HG03460 (cell line): ENCODE measurements around the gene RPL10A.
"Not testable (repeated sequence)": the region's sequence is repeated elsewhere in the genome, so short reads cannot be mapped to it uniquely, and the experiment has no call there.

Experiments
- ATAC-seq: cut with Tn5 transposase; IDR thresholded peaks from one replicate; pipeline ENCODE4 v1.9.1; 2021; ENCODE audit not compliant: unreplicated experiment

Gene RPL10A

GRCh38 chr6:35468181-35468979 is at the start of gene RPL10A:
TSS of gene RPL10A (plus strand) at chr6:35468401. CDS start at chr6:35468435, 34 bp downstream.
- peak; percentile 74 for ATAC-seq

- no peak for ATAC-seq
Measured at GRCh38 chr6:35419417-35419816, 48.8 kb upstream of the RPL10A start.

- ATAC-seq, result no peak
Measured at GRCh38 chr6:35419961-35420360, 48.2 kb upstream of the RPL10A start.

- no peak for ATAC-seq
Measured at GRCh38 chr6:35425284-35425683, 42.9 kb upstream of the RPL10A start.

- ATAC-seq, result no peak
Measured at GRCh38 chr6:35426074-35426473, 42.1 kb upstream of the RPL10A start.

- ATAC-seq, result no peak
Measured at GRCh38 chr6:35427435-35427834, 40.8 kb upstream of the RPL10A start.

GRCh38 chr6:35427851-35428321 is 40.3 kb upstream of the RPL10A start:
- ATAC-seq, result no peak

- no peak for ATAC-seq
Measured at GRCh38 chr6:35428421-35429149, 39.6 kb upstream of the RPL10A start.

- no peak for ATAC-seq
Measured at GRCh38 chr6:35429463-35429862, 38.7 kb upstream of the RPL10A start.

GRCh38 chr6:35432291-35432690 is 35.9 kb upstream of the RPL10A start:
- ATAC-seq, result no peak

- not testable (repeated sequence) for ATAC-seq
Measured at GRCh38 chr6:35432702-35433101, 35.5 kb upstream of the RPL10A start.

GRCh38 chr6:35435074-35435837 is 32.9 kb upstream of the RPL10A start:
- ATAC-seq, result no peak

- ATAC-seq, result no peak
Measured at GRCh38 chr6:35436071-35436857, 31.9 kb upstream of the RPL10A start.

- ATAC-seq, result not testable (repeated sequence)
Measured at GRCh38 chr6:35438378-35439065, 29.7 kb upstream of the RPL10A start.

GRCh38 chr6:35439308-35439707 is 28.9 kb upstream of the RPL10A start:
- no peak for ATAC-seq

- ATAC-seq, result no peak
Measured at GRCh38 chr6:35441205-35441604, 27.0 kb upstream of the RPL10A start.

GRCh38 chr6:35441642-35442041 is 26.6 kb upstream of the RPL10A start:
- ATAC-seq, result no peak

- ATAC-seq, result no peak
Measured at GRCh38 chr6:35442693-35443092, 25.5 kb upstream of the RPL10A start.

- no peak for ATAC-seq
Measured at GRCh38 chr6:35443341-35444030, 24.7 kb upstream of the RPL10A start.
